ENCODE measurements around the gene GALT. TPM values are rescaled to one million over a fixed set of nuclear protein-coding genes. Genes with fewer than 3 reads are reported as not detected.

Gene GALT
- total and polyA plus RNA-seq, 2 of the 13 experiments (the other 11 are each of a cell fraction or from before 2014, with no cell fraction given): 40.4 to 46.3 TPM

GRCh38 chr9:34675048-34675714, 28.7 kb downstream of the GALT start (continued):
- TF ChIP-seq ZBTB46 (CRISPR knock-in tag; IDR thresholded peaks at IDR 0.05; ENCODE audit: borderline replicate concordance) (no peak), XRCC5 (optimal IDR thresholded peaks at IDR 0.05; ENCODE audit: low read length) (peak; percentile 96)
- TF ChIP-seq, protein P1, sequence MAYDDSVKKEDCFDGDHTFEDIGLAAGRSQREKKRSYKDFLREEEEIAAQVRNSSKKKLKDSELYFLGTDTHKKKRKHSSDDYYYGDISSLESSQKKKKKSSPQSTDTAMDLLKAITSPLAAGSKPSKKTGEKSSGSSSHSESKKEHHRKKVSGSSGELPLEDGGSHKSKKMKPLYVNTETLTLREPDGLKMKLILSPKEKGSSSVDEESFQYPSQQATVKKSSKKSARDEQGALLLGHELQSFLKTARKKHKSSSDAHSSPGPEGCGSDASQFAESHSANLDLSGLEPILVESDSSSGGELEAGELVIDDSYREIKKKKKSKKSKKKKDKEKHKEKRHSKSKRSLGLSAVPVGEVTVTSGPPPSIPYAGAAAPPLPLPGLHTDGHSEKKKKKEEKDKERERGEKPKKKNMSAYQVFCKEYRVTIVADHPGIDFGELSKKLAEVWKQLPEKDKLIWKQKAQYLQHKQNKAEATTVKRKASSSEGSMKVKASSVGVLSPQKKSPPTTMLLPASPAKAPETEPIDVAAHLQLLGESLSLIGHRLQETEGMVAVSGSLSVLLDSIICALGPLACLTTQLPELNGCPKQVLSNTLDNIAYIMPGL (CRISPR knock-in tag; IDR thresholded peaks at IDR 0.05; ENCODE audit: borderline replicate concordance in 1 of 2, low read depth in 1 of 2): peak; percentile 81 to 84; a peak in 3 of 4 replicates

- no TSS peak for BruUV-seq (replicated peaks)
- H3K4me1 ChIP-seq (ENCODE audit: insufficient read depth, low read length): peaks cover 4% of the 10 kb centered on the region; the same call in 1 of the 2 replicates
- intact Hi-C loops (cut with micrococcal nuclease; ENCODE audit: unreplicated experiment): loop anchor here (1.0 kb wide), 2 partner anchors 12 to 26 kb away; no protein-coding TSS in a partner anchor
- no peak overlapping the region for H2AFZ ChIP-seq (ENCODE audit: low read length)
- ATAC-seq (no peak), DNase-seq (ENCODE audit: low spot score) (no peak), FAIRE-seq (no peak)
- no peak for TF ChIP-seq ZBTB38 (CRISPR knock-in tag; IDR thresholded peaks at IDR 0.05)
- TF ChIP-seq SNAPC4 (CRISPR knock-in tag; IDR thresholded peaks at IDR 0.05): no peak
- TF ChIP-seq, protein P2, sequence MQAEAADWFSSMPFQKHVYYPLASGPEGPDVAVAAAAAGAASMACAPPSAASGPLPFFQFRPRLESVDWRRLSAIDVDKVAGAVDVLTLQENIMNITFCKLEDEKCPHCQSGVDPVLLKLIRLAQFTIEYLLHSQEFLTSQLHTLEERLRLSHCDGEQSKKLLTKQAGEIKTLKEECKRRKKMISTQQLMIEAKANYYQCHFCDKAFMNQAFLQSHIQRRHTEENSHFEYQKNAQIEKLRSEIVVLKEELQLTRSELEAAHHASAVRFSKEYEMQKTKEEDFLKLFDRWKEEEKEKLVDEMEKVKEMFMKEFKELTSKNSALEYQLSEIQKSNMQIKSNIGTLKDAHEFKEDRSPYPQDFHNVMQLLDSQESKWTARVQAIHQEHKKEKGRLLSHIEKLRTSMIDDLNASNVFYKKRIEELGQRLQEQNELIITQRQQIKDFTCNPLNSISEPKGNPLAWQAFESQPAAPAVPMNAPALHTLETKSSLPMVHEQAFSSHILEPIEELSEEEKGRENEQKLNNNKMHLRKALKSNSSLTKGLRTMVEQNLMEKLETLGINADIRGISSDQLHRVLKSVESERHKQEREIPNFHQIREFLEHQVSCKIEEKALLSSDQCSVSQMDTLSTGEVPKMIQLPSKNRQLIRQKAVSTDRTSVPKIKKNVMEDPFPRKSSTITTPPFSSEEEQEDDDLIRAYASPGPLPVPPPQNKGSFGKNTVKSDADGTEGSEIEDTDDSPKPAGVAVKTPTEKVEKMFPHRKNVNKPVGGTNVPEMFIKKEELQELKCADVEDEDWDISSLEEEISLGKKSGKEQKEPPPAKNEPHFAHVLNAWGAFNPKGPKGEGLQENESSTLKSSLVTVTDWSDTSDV (CRISPR knock-in tag; IDR thresholded peaks at IDR 0.05): no peak
- H4K20me1 ChIP-seq (ENCODE audit: insufficient read depth, low read length): no peaks in the 10 kb centered on the region
- no peaks in the 10 kb centered on the region for H3K27me3 ChIP-seq (ENCODE audit: control insufficient read depth in 1 of 2, insufficient read depth in 2 of 2, low read length in 2 of 2)
- H3K4me2 ChIP-seq (ENCODE audit: low read depth, low read length): no peak overlapping the region
- H3K36me3 ChIP-seq (replicated peaks in 1 of 2; ENCODE audit: control insufficient read depth in 1 of 2, insufficient read depth in 2 of 2, low read length in 2 of 2): no peaks in the 10 kb centered on the region
- H3K4me3 ChIP-seq (replicated peaks in 1 of 3; ENCODE audit: insufficient read depth in 1 of 3, low read depth in 2 of 3, low read length in 3 of 3): no peak overlapping the region
- no peaks in the 10 kb centered on the region for H3K9me3 ChIP-seq (ENCODE audit: low read length)
- no peak overlapping the region for H3K27ac ChIP-seq (ENCODE audit: extremely low read length, insufficient read depth, low read length)
- ChIA-PET POLR2A (interaction anchor here (0.9 to 1.5 kb wide), 2 partner anchors 11 to 27 kb away, joined by 3 to 5 read pairs; no protein-coding TSS in a partner anchor), CTCF (ENCODE audit: low intra/inter-chr PET ratio, low total read pairs) (interaction anchor here (1.4 to 6.1 kb wide), 2 partner anchors 26 to 29 kb away, joined by 4 to 178 read pairs; no protein-coding TSS in a partner anchor)
- H3K9ac ChIP-seq (ENCODE audit: insufficient read depth, low read depth, low read length): no peak overlapping the region
- 98% methylated on average over 2 of the region's 2 CpGs for WGBS (ENCODE audit: low lambda C conversion rate)
- in situ Hi-C loops (cut with HindIII; ENCODE audit: extremely low pct_ligation_motif_present, low pct_unique_long_range_greater_than_20kb): no loop called here
- H3K79me2 ChIP-seq (ENCODE audit: insufficient read depth, low read length): no peaks in the 10 kb centered on the region
Measured at GRCh38 chr9:34675869-34676268, 29.4 kb downstream of the GALT start.

All from HepG2 (cell line).